Activated CD8-positive, alpha-beta memory T cell treated with anti-CD3 and anti-CD28 coated beads, Interleukin-2, amount 50 U/mL, for 24 hours (primary cell): ENCODE results near the gene SLC5A3.

ENCODE experiments used
- DNase-seq: peaks from one replicate; pipeline ENCODE4 v3.0.0-alpha.2; 2020; ENCODE audit errors: extremely low read depth

SLC5A3 gene

GRCh38 chr21:34100337-34100736 lies 27.0 kb downstream of the SLC5A3 start:
- DNase-seq: no peak

DNA sequence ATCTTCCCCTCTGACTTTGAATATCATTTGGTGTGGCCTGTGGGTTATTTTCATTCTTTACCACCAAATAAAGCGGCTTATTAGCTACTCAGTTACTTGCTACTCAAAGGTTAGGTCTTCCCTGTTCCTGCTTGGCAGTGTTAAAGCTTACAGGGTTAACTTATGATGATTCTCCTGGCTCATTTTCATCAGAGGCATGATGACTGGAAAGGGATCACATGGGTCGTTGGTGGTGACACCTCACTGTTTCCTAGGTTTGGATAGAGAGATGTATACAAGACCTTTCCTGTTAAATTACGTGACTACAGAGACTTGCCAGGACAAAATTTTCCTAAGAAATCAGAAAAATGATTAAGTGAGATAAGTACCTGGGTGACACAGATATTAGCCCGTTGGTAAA lies 27.4 kb downstream of the SLC5A3 start:
- no peak for DNase-seq

- DNase-seq: no peak
These were observed 32.7 kb downstream of the SLC5A3 start for GRCh38 chr21:34105947-34106541.

- DNase-seq: no peak
These were observed 34.2 kb downstream of the SLC5A3 start for GRCh38 chr21:34107606-34108005.

GRCh38 chr21:34109075-34109474 lies 35.7 kb downstream of the SLC5A3 start:
- DNase-seq: no peak

DNA sequence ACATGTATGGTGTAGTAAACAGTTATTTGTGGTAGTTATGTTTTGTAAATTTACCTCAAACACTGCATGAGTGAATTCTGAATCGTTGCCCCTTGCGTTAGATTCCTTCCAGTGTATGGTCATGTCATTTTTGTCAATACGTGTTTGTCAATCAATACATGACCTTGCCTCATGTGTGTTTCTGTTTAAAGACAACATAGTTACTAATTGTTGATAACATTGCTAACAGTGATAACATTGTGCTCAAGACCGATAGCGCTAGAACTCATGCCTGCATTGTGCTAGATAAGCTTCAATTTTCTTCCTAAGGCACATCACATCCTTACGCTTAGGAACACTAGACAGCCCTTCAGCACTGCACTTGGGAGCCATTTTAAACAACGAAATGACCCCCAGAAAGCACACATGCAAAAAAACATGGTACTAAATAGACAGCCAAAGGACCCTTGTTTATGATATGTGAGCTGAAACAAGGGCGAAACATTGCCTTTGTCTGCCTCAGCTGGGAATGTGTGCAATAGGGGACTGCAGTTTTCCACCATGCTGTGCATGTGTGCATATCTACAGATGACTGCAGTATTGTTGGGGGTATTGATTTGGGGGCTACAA lies 37.3 kb downstream of the SLC5A3 start:
- no peak for DNase-seq

DNA sequence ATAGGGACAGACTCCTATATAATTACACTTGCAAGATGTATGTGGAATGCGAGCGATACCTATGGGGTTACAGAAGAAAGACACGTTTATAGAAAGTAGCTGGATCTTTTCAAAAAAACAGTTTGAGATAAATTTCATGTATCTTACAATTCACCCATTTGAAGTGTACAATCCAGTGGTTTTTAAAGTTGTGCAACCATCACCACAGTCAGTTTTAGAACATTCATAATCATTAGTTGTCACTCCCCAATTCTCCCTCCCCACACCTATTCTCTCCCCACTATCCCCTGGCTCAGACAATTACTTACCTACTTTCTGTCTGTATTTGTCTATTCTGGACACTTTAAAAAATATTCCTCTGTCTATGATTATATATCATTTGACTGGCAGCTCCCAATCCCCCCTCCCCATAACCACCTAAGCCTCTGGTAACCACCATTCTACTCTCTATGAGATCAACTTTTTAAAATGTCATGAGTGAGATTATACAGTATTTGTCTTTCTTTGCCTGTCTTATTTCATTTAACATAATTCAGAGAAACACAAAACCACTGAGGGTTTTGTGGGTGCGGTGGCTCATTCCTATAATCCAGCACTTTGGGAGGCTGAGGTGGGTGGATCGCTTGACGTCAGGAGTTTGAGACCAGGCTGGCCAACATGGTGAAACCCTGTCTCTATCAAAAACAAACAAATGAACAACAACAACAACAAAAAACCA lies 39.1 kb downstream of the SLC5A3 start:
- DNase-seq: no peak

GRCh38 chr21:34113842-34114241 lies 40.5 kb downstream of the SLC5A3 start:
- DNase-seq: no peak

DNA sequence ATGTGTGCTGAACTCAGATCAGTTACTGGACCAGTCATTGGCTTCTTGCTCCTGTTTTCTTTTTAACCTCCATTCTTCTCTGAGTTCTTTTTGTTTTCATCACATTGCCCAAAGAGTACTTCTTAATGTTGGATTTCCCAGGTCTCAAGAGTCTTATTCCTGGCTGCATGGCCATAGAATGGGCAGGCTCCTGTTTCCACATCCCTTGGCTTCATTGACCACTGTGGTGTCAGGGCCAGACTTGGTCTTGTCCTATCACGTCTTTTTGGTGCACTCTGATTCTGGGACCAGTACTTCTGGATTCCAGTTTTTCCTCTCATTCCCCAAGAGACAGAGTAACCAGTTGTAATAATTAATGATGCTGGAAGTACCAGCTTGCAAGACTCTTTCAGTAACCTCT lies 41.8 kb downstream of the SLC5A3 start:
- no peak for DNase-seq

DNA sequence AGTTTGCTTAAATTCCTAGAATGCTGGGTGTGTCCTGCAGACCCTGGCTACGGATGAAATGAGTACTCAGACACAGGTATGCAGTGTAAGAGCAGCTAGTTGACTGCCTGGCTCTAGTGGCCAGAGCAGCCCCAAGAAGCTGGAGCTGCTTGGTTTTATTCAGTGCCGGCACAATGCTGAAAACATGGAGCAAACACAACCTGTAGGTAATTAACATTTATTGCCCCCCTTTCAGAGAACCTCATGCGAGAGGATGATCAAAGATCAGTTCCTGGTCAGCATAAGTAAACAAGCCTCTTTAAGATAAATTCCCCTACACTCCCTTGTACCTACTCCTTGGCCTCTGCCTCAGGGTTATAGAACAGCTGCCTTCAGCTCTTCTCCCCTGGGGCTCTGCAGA lies 43.2 kb downstream of the SLC5A3 start:
- DNase-seq: no peak

DNA sequence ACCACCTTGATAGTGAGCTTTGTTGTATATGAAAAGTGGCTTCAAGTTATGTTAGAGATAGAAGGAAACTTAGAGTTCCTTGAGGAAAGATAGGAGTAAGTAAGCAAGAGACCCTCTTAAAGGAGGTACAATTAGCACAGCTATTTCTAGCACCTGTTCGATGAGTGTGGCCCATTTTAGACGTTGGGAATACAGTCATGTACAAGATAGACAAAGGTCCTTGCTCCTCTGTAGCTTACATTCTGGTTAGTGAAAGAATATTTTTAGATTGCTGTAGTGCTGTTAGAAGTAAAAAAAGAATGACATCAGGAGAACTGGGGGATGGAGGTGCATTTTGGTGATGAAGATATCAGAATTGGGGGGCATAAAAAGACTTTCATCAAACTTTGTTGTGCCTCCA lies 47.5 kb downstream of the SLC5A3 start:
- no peak for DNase-seq

DNA sequence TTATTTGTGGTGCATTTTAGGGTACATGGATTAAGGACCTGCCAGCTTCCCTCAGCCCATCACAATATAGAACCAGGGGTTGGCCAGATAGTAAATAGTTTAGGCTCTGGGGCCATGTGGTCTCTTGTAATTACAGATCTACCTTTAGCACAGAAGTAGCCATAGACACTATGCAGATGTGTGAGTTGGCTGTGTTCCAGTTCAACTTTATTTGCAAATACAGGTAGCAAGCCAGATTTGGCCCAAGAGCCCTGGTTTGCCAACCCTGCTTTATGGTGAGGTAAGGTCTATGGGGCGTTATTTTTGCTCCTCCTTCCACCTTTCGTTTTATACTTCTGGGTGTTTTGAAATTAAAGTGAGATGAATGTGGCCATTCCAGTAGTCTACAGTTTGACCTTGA lies 48.7 kb downstream of the SLC5A3 start:
- no peak for DNase-seq
